Uterus (tissue), 4 donors: Measurements from ENCODE around the gene SELPLG. TPM values are rescaled to one million over a fixed set of nuclear protein-coding genes. Genes with fewer than 3 reads are reported as not detected.

Experiments
- DNase-seq, 2 donors: peaks; one replicate each; pipeline ENCODE4 v3.0.0-alpha.2; 2019 to 2020
- H3K27ac ChIP-seq, 2 donors: fragments of 200-600 bp; sonication (generic); 1 replicate in 1 of 2; 2 replicates in 1 of 2; pipeline ENCODE4 v1.5.1; 2016 to 2018
- H3K27me3 ChIP-seq, 2 donors: fragments of 200-600 bp; sonication (generic); one replicate each; pipeline ENCODE4 v1.5.1; 2018 to 2019; ENCODE audit warnings: control low read depth in 1 of 2
- H3K36me3 ChIP-seq, 2 donors: fragments of 200-600 bp; sonication (generic); one replicate each; pipeline ENCODE4 v1.5.1; 2019; ENCODE audit warnings: control low read depth in 1 of 2
- H3K4me1 ChIP-seq, 2 donors: fragments of 200-600 bp; sonication (generic); one replicate each; pipeline ENCODE4 v1.5.1; 2018 to 2019; ENCODE audit warnings: control low read depth in 1 of 2
- H3K4me3 ChIP-seq, 2 donors: fragments of 200-600 bp; sonication (generic); 1 replicate in 1 of 2; 2 replicates in 1 of 2; pipeline ENCODE4 v1.5.1; 2018 to 2019; ENCODE audit warnings: mild to moderate bottlenecking in 1 of 2
- H3K9me3 ChIP-seq, 2 donors: fragments of 200-600 bp; sonication (generic); one replicate each; pipeline ENCODE4 v1.5.1; 2019; ENCODE audit warnings: control low read depth in 1 of 2
- CTCF ChIP-seq, 4 experiments: fragments of 200-600 bp in 2 of 4; fragments of 450-650 bp in 2 of 4; sonication (generic) in 2 of 4; IDR thresholded peaks; one replicate each; pipeline ENCODE4 v1.5.1; 2016 to 2019; ENCODE audit warnings: antibody characterized with exemption in 4 of 4, mild to moderate bottlenecking in 2 of 4, moderate library complexity in 1 of 4
- POLR2A ChIP-seq, 2 donors: fragments of 450-650 bp; IDR thresholded peaks; one replicate each; pipeline ENCODE4 v1.6.1; 2016; ENCODE audit warnings: antibody characterized with exemption in 2 of 2, mild to moderate bottlenecking in 1 of 2, moderate library complexity in 1 of 2
- intact Hi-C: fragments of 100-400 bp; cut with DNase I; formaldehyde crosslinking; loops from one replicate; pipeline ENCODE4 v1.15.1; 2023; ENCODE audit warnings: low total_unique reads
- total RNA-seq, 4 donors: library from RNA; depleted of rRNA in 3 of 4; stranded (reverse); fragments of >200 nt in 3 of 4; gene quantifications; one replicate each; pipeline versions ENCODE4 v1.1.0 to v1.2.4, GENCODE V29; 2014 to 2023
- donor health status: DM: yes; HTN: yes; CAD: no.

SELPLG gene
- total RNA-seq, 4 donors from 2014 or later, result 1.5 to 6.5 (median 2.9) TPM

- Histone ChIP-seq H3K27me3 (no peaks in the 10 kb centered on the region), H3K27ac (peak overlapping the region; percentile 58 to 68), H3K4me1 (peaks cover 5 to 6% of the 10 kb centered on the region in 2 donors), H3K4me3 (no peak overlapping the region), H3K36me3 (no peaks in the 10 kb centered on the region), H3K9me3 (no peaks in the 10 kb centered on the region)
- no peak for DNase-seq
- no peak for TF ChIP-seq CTCF (IDR thresholded peaks at IDR 0.05)
- TF ChIP-seq POLR2A (IDR thresholded peaks at IDR 0.05), result no peak
- intact Hi-C loops, result no loop called here
Measured at GRCh38 chr12:108648371-108648770, 14.7 kb upstream of the SELPLG start.

- intact Hi-C loops, result no loop called here
- Histone ChIP-seq H3K4me1 (peaks cover 5 to 6% of the 10 kb centered on the region in 2 donors), H3K27ac (peak overlapping the region; percentile 42 to 68), H3K4me3 (no peak overlapping the region), H3K36me3 (no peaks in the 10 kb centered on the region), H3K27me3 (no peaks in the 10 kb centered on the region), H3K9me3 (no peaks in the 10 kb centered on the region)
- DNase-seq, result no peak
- TF ChIP-seq POLR2A (IDR thresholded peaks at IDR 0.05), result no peak
- TF ChIP-seq CTCF (IDR thresholded peaks at IDR 0.05), result no peak
Measured at GRCh38 chr12:108647585-108648287, 14.0 kb upstream of the SELPLG start.

GRCh38 chr12:108646600-108647579 lies 13.2 kb upstream of the SELPLG start:
- H3K27me3 ChIP-seq, result no peaks in the 10 kb centered on the region
- H3K4me1 ChIP-seq, result peaks cover 5 to 6% of the 10 kb centered on the region in 2 donors
- peak overlapping the region; percentile 42 to 68 for H3K27ac ChIP-seq
- DNase-seq, result no peak
- H3K9me3 ChIP-seq, result no peaks in the 10 kb centered on the region
- no peaks in the 10 kb centered on the region for H3K36me3 ChIP-seq
- no peak overlapping the region for H3K4me3 ChIP-seq
- no peak for TF ChIP-seq CTCF (IDR thresholded peaks at IDR 0.05)
- no peak for TF ChIP-seq POLR2A (IDR thresholded peaks at IDR 0.05)
- intact Hi-C loops, result no loop called here

- Histone ChIP-seq H3K36me3 (no peaks in the 10 kb centered on the region), H3K27ac (peak overlapping the region; percentile 17 to 68), H3K9me3 (no peaks in the 10 kb centered on the region), H3K4me1 (peaks cover 5 to 6% of the 10 kb centered on the region in 2 donors), H3K27me3 (no peaks in the 10 kb centered on the region), H3K4me3 (no peak overlapping the region)
- no peak for TF ChIP-seq POLR2A (IDR thresholded peaks at IDR 0.05)
- no peak for TF ChIP-seq CTCF (IDR thresholded peaks at IDR 0.05)
- DNase-seq, result no peak
- intact Hi-C loops, result no loop called here
Measured at GRCh38 chr12:108645686-108646599, 12.2 kb upstream of the SELPLG start.
